Stimulated activated CD4-positive, alpha-beta T cell treated with anti-CD3 and anti-CD28 coated beads, Interleukin-1b, Interleukin-23, amount 100 ng/mL, for 48 hours (primary cell): ENCODE data around the gene ALKBH5.
A peak's percentile ranks its signal among the peaks of the same experiment; 100 is the strongest.

Source experiments
- DNase-seq: peaks from one replicate; pipeline ENCODE4 v3.0.0-alpha.2; 2020

The ALKBH5 gene

DNA sequence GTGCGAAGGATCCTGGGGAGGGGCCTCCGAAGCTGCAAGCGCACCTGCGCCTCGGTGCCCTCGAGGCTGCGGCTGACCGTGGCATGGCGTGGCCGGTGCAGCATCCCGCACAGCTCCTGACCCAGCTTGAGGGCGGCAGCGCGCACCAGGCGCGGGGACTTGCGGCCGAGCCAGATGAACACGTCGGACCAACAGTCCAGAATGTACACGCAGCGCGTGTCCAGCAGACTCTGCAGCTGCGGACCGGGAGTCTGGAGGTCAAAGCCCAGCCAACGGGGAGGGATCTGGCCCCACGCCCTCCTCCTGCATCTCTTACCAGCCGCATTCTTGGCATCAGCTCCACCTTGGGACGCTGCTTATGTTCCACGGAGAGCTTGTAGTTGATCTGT, 64.0 kb downstream of the ALKBH5 start:
- no peak for DNase-seq

DNA sequence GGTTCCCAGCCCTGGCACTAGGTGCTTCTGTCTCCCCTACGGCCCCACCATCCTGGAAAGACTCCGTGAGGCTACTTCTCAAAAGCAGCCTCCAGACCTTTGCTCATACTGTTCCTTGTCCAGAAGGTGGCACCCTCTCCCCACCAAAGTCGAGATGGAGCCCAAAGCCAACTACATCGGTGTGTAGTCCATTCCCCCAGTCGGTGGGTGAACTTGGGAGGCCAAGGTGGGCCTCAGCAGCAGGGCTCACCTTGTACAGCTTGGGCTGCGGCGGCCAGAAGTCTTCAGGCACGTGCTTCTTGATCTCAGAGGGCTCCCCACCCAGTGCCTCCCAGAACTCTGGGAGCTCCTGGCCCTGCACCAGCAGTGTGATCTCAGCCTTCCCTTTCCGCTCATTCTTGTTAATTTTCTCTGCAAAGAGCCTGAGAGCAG, 64.7 kb downstream of the ALKBH5 start:
- peak; percentile 65 for DNase-seq

- no peak for DNase-seq
Measured at GRCh38 chr17:18248811-18249210, 65.2 kb downstream of the ALKBH5 start.

DNA sequence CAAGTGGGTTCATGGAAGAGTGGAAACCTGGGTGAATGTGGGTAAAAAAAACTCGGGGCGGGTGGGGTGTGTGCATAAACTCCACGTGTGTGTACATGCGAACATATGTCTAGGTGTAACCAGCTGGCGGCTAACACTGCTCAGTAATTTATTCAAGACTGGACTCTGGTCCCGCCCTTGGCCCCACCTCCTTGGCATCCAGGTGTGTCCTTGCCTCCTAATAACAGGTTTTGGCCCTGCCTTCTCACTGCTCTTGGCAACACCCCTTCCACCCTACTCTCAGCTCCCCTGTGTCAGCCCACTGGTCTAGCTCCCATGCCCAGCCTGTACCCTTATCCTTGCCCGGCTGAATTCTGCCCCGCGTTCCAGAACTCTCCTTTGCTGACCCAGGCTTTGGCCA, 66.6 kb downstream of the ALKBH5 start:
- DNase-seq = no peak

- no peak for DNase-seq
Measured at GRCh38 chr17:18250708-18251107, 67.1 kb downstream of the ALKBH5 start.

GRCh38 chr17:18251204-18251603, 67.6 kb downstream of the ALKBH5 start:
- DNase-seq = no peak

DNA sequence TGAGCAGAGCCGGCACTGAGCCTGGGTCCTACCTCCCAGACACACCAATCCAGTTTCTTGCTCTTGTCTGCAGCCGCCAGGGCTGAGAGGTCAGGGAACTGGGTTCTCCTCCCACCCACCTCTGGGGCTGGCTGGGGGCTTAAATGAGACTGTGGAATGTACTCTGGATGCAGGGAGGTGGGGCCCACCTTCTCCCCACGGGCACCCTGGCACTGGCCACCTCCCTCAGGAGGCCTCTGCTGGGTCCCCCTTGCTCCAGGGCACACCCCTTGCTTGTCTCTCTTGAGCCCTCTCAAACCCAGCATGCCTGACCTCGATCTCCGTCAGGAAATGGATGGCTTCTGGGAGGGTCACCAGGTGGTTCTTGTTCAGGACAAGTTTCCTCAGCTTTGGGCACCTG, 68.5 kb downstream of the ALKBH5 start:
- no peak for DNase-seq

GRCh38 chr17:18253187-18253884, 69.7 kb downstream of the ALKBH5 start:
- no peak for DNase-seq

GRCh38 chr17:18253947-18254821, 70.6 kb downstream of the ALKBH5 start:
- DNase-seq = no peak

DNA sequence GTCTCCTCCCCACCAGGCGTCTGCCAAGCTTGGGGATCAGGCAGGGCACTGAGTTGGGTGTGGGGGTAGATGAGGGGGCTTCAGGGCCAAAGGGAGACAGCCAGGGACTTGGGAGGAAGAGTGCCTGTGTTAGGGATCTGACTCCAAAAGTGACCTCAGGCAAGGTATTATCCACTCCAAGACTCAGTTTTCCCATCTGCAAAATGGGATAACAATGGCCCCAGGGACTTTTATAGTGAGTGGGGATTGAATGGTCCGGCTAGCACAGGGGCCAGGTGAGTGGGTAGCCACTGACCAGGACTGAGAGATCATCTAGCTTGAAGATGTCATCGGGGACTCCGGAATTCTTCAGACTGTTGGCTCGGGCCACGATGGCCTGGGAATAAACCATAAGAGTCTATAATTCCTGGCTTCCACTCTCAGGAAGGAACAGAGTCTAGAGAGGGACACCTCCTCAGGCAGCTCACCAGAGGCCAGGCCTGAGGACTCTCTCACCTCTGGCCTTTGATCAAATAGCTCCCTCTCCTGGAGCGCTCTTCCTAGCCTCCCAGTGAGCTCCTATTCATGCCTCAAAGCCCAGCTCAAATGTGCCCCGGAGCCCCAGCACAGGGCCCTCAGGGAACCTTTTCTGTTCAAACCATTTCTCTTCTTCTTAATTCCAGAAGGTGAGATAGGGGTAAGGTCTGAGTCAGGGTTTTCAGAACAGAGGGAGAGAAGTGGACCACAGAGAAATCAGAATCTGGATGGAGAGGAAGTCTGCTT, 71.4 kb downstream of the ALKBH5 start:
- no peak for DNase-seq

- DNase-seq = no peak
Measured at GRCh38 chr17:18256351-18256750, 72.7 kb downstream of the ALKBH5 start.

- DNase-seq = no peak
Measured at GRCh38 chr17:18256776-18257175, 73.1 kb downstream of the ALKBH5 start.

DNA sequence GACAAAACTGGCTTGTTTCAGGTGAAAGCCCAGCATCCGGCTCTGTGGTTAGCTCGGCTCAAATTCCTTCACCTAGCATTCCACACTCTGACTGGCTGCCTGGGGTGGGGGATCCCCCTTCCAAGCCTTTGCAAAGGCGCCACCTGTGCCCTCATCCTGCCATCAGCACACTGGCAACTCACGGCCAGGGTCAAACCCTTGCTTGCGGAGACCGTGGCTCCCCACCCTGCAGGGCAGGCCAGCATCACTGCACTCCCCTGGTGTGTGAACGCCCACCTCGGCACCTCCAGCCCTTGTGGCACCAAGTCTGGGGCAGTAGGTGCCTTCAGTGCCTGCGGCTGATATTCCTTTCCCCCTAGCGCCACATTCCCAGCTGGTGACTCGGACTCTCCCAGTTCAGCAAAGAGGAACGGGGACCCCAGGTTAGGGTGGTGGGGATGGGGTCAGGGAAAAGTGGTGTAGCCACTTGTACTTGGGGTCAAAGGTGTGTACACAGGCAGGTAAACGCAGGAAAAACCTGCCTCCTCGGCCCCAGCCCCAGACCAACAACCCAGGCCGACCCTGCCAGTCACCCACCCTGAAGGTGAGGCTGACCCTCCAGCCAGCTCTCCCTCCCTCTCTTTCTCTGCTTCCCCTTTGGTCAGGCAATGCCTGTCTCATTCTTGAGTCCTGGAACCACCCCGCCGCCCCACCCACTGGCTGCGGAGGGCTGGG, 73.8 kb downstream of the ALKBH5 start:
- peak; percentile 21 for DNase-seq

DNA sequence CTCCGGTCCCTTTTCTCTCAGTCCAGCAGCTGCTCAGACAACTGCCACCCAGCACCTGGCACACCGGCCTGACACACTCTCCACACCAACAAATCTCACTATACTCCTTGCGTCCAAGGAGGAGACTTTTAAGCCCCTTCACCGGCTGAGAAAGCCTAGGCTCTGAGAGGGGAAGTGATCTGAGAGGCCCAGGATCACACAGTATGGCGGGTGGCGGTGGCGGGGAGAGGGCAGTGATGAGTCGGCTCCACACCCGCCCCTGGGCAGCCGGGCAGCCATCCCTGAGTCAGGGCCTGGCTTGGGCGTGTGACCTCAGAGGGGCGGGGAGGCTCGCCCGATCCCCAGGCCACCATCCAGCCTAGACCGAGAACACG, 74.3 kb downstream of the ALKBH5 start:
- peak; percentile 44 for DNase-seq

- peak; percentile 36 for DNase-seq
Measured at GRCh38 chr17:18258356-18259038, 74.9 kb downstream of the ALKBH5 start, which contains the start of gene FLII. FLII (minus strand) TSS chr17:18258738; CDS start chr17:18258690, 48 bp downstream.
